HepG2 (cell line): Measurements from ENCODE around the gene IL24. TPM values are rescaled to one million over a fixed set of nuclear protein-coding genes. Genes with fewer than 3 reads are reported as not detected.

Experiments used
- ATAC-seq: fragments of 200-7000 bp; cut with Tn5 transposase; 3 replicates; pipeline ENCODE4 v1.9.1; 2020; ENCODE audit warnings: mild to moderate bottlenecking, moderate library complexity
- BruUV-seq: library from RNA; stranded (reverse); fragments of 400-500 nt; replicated peaks from 2 replicates; lab custom pipeline; 2021; lab: Mats Ljungman, UMichigan
- CTCF ChIA-PET: fragments of 300-600 bp; formaldehyde crosslinking; extraction: SDS; loops from one replicate; lab custom pipeline; 2021; ENCODE audit warnings: low total read pairs, inconsistent platforms, low intra/inter-chr PET ratio; lab: Yijun Ruan, JAX
- POLR2A ChIA-PET: fragments of 350-600 bp; sonication (Branson Sonifier 250); formaldehyde crosslinking; loops from one replicate; lab custom pipeline; 2020; ENCODE audit warnings: antibody characterized with exemption, inconsistent platforms; lab: Yijun Ruan, JAX
- DNase-seq: peaks from one replicate; pipeline ENCODE4 v3.0.0-alpha.2; 2015; ENCODE audit warnings: low spot score
- FAIRE-seq: peaks from 3 replicates; lab custom pipeline; 2011; peaks lifted over from hg19 to GRCh38; lab: Jason Lieb, UNC
- H2AFZ ChIP-seq: one replicate; pipeline ENCODE4 v1.6.1; 2011; ENCODE audit warnings: low read length, inconsistent platforms
- H3K27ac ChIP-seq: fragments of 300-600 bp; 3 replicates; pipeline ENCODE4 v1.8.0; 2011; ENCODE audit warnings: mixed run types, mild to moderate bottlenecking, mixed read lengths, low read length, inconsistent platforms; ENCODE audit not compliant: insufficient read depth; ENCODE audit errors: extremely low read length
- H3K27me3 ChIP-seq, 2 experiments: fragments of 200-600 bp in 1 of 2; 2 replicates in 1 of 2; 3 replicates in 1 of 2; pipeline versions ENCODE4 v1.6.0 to v1.8.0; 2011; ENCODE audit warnings: low read length in 2 of 2, mild to moderate bottlenecking in 2 of 2, moderate library complexity in 2 of 2, inconsistent platforms in 1 of 2; ENCODE audit not compliant: insufficient read depth in 2 of 2, control insufficient read depth in 1 of 2
- H3K36me3 ChIP-seq, 2 experiments: fragments of 200-600 bp in 1 of 2; replicated peaks in 1 of 2; 2 replicates in 1 of 2; 3 replicates in 1 of 2; pipeline versions ENCODE4 v1.5.1 to v1.8.0; 2011; ENCODE audit warnings: low read length in 2 of 2, inconsistent platforms in 1 of 2; ENCODE audit not compliant: insufficient read depth in 2 of 2, control insufficient read depth in 1 of 2
- H3K4me1 ChIP-seq: 2 replicates; pipeline ENCODE4 v1.5.1; 2012; ENCODE audit warnings: low read length, inconsistent platforms; ENCODE audit not compliant: insufficient read depth
- H3K4me2 ChIP-seq: 2 replicates; pipeline ENCODE4 v1.6.0; 2011; ENCODE audit warnings: low read depth, low read length, inconsistent platforms
- H3K4me3 ChIP-seq, 3 experiments: fragments of 200-600 bp in 1 of 3; sonication (generic), shearing (Covaris generic) in 1 of 3; replicated peaks in 1 of 3; 2 replicates each; pipeline ENCODE4 v1.5.1; 2011 to 2016; ENCODE audit warnings: low read length in 3 of 3, inconsistent platforms in 2 of 3, low read depth in 2 of 3, mild to moderate bottlenecking in 2 of 3, control low read depth in 1 of 3, mixed read lengths in 1 of 3; ENCODE audit not compliant: insufficient read depth in 1 of 3
- H3K79me2 ChIP-seq: one replicate; pipeline ENCODE4 v1.6.1; 2011; ENCODE audit warnings: low read length, inconsistent platforms; ENCODE audit not compliant: insufficient read depth
- H3K9ac ChIP-seq: 2 replicates; pipeline ENCODE4 v1.6.0; 2011; ENCODE audit warnings: mild to moderate bottlenecking, low read depth, low read length, inconsistent platforms; ENCODE audit not compliant: insufficient read depth
- H3K9me3 ChIP-seq: 2 replicates; pipeline ENCODE4 v1.5.1; 2012; ENCODE audit warnings: mild to moderate bottlenecking, low read length
- H4K20me1 ChIP-seq: 2 replicates; pipeline ENCODE4 v1.6.0; 2011; ENCODE audit warnings: inconsistent platforms, mild to moderate bottlenecking, low read length, moderate library complexity; ENCODE audit not compliant: insufficient read depth
- DBP ChIP-seq: sonication (generic); formaldehyde crosslinking; IDR thresholded peaks from 2 replicates; pipeline ENCODE4 v1.4.0; 2020; ENCODE audit warnings: missing genetic modification reagents; ENCODE audit errors: not compliant biosample characterization
- DMAP1 ChIP-seq: IDR thresholded peaks from 2 replicates; pipeline ENCODE4 v1.6.1; 2016
- HIC2 ChIP-seq: sonication (generic); formaldehyde crosslinking; IDR thresholded peaks from 2 replicates; pipeline ENCODE4 v1.9.0; 2022; ENCODE audit warnings: low read depth, missing genetic modification reagents
- LCORL ChIP-seq, 2 experiments: fragments of 450-650 bp in 1 of 2; sonication (generic) in 1 of 2; formaldehyde crosslinking in 1 of 2; IDR thresholded peaks; 2 replicates each; pipeline versions ENCODE4 v1.5.0 to v1.6.1; 2017 to 2020; ENCODE audit warnings: antibody characterized with exemption in 1 of 2, missing genetic modification reagents in 1 of 2
- RAD51 ChIP-seq: fragments of 450-650 bp; IDR thresholded peaks from 2 replicates; pipeline ENCODE4 v1.6.1; 2016; ENCODE audit warnings: borderline replicate concordance
- SNAPC2 ChIP-seq: sonication (generic); formaldehyde crosslinking; IDR thresholded peaks from 2 replicates; pipeline ENCODE4 v1.8.1; 2022; ENCODE audit warnings: mild to moderate bottlenecking, missing genetic modification reagents
- ZNF7 ChIP-seq: IDR thresholded peaks from 2 replicates; pipeline ENCODE4 v1.6.1; 2016; ENCODE audit warnings: missing biosample characterization, missing genetic modification reagents
- WGBS: methylation state at CpG from one replicate; pipeline ENCODE4 v1.1.6; 2017; ENCODE audit warnings: low lambda C conversion rate; 5-methylcytosine and 5-hydroxymethylcytosine counted together
- in situ Hi-C: cut with HindIII; loops from 2 replicates; pipeline ENCODE4 v1.10.0; 2017; ENCODE audit warnings: low pct_unique_long_range_greater_than_20kb; ENCODE audit not compliant: extremely low pct_ligation_motif_present
- intact Hi-C: fragments of 100-400 bp; cut with micrococcal nuclease; formaldehyde crosslinking; loops from one replicate; pipeline ENCODE4 v1.10.0; 2022; ENCODE audit not compliant: unreplicated experiment
- polyA plus RNA-seq, 8 experiments: library from polyadenylated mRNA; depleted of rRNA in 3 of 8; stranded (reverse) in 7 of 8; unstranded in 1 of 8; fragments of >200 nt; fragmentation: Illumina TruSeq in 4 of 8; extraction: Trizol in 4 of 8; gene quantifications; 2 replicates each; pipeline versions ENCODE4 v1.2.1 to v1.2.3, GENCODE V29; 2011 to 2016; ENCODE audit warnings: low read depth in 4 of 8, missing spikeins in 1 of 8, mixed read lengths in 1 of 8; ENCODE audit not compliant: insufficient read depth in 1 of 8
- total RNA-seq, 5 experiments: library from RNA; depleted of rRNA; stranded (reverse); fragments of >200 nt; fragmentation: Illumina TruSeq; extraction: Trizol; gene quantifications; 2 replicates each; pipeline ENCODE4 v1.2.3, GENCODE V29; 2016; ENCODE audit warnings: low read depth in 1 of 5

The IL24 gene
- total and polyA plus RNA-seq, 2 of the 13 experiments (the other 11 are each of a cell fraction or from before 2014, with no cell fraction given), result not detected

- no peak for TF ChIP-seq HIC2 (CRISPR knock-in tag)
- TF ChIP-seq ZNF7 (CRISPR knock-in tag), result no peak
- TF ChIP-seq LCORL (IDR thresholded peaks at IDR 0.05), result no peak
- no peak for TF ChIP-seq LCORL (CRISPR knock-in tag; IDR thresholded peaks at IDR 0.05)
- TF ChIP-seq RAD51, result no peak
Measured at GRCh38 chr1:206890125-206891060, 6.8 kb upstream of the IL24 start (continued).

GRCh38 chr1:206891412-206891811 lies 5.8 kb upstream of the IL24 start:
- Histone ChIP-seq H4K20me1 (no peaks in the 10 kb centered on the region), H3K4me1 (no peaks in the 10 kb centered on the region), H3K4me3 (no peak overlapping the region), H3K27me3 (peaks cover 1 to 54% of the 10 kb centered on the region in 2 experiments; a peak in 4 of 5 replicates), H3K79me2 (no peaks in the 10 kb centered on the region), H3K9me3 (no peaks in the 10 kb centered on the region), H3K4me2 (no peak overlapping the region), H2AFZ (no peak overlapping the region), H3K9ac (no peak overlapping the region), H3K27ac (no peak overlapping the region), H3K36me3 (no peaks in the 10 kb centered on the region)
- POLR2A ChIA-PET, result no interaction called here
- CTCF ChIA-PET, result no interaction called here
- TF ChIP-seq SNAPC2 (no peak), DBP (CRISPR knock-in tag) (no peak), DMAP1 (no peak)
- in situ Hi-C loops, result no loop called here
- 0% methylated on average over 1 of the region's 1 CpG for WGBS
- DNase-seq (no peak), FAIRE-seq (no peak), ATAC-seq (no peak)
- no TSS peak for BruUV-seq
- intact Hi-C loops, result no loop called here
